Chondrocyte (in vitro differentiated cells): ENCODE data around the gene GUCY1B1. TPM values are rescaled to one million over a fixed set of nuclear protein-coding genes. Genes with fewer than 3 reads are reported as not detected.

Experiments used
- DNase-seq: peaks from one replicate; pipeline ENCODE4 v3.0.0; 2021; ENCODE audit warnings: mixed read lengths, low spot score
- H3K27ac Mint-ChIP-seq: one replicate; pipeline ENCODE4 v1.8.0; 2021; ENCODE audit warnings: mild to moderate bottlenecking, moderate library complexity, mixed read lengths; ENCODE audit not compliant: unreplicated experiment
- H3K27me3 Mint-ChIP-seq: 2 replicates; pipeline ENCODE4 v1.8.0; 2021; ENCODE audit warnings: low read depth, mixed read lengths
- H3K36me3 Mint-ChIP-seq: 2 replicates; pipeline ENCODE4 v1.8.0; 2021; ENCODE audit warnings: low read depth, mixed read lengths
- H3K4me1 Mint-ChIP-seq: 2 replicates; pipeline ENCODE4 v1.8.0; 2021; ENCODE audit warnings: low read depth, mild to moderate bottlenecking, mixed read lengths
- H3K4me3 Mint-ChIP-seq: one replicate; pipeline ENCODE4 v1.8.0; 2021; ENCODE audit warnings: mild to moderate bottlenecking, moderate library complexity, mixed read lengths; ENCODE audit not compliant: unreplicated experiment
- H3K9me3 Mint-ChIP-seq: 2 replicates; pipeline ENCODE4 v1.8.0; 2021; ENCODE audit warnings: low read depth, mixed read lengths
- total RNA-seq: library from RNA; stranded (reverse); gene quantifications from 3 replicates; pipeline ENCODE4 v1.2.1, GENCODE V29; 2021
- TF ChIP-seq, protein P1 (sequence below): fragments of 200-600 bp; sonication (generic); IDR thresholded peaks from 2 replicates; pipeline ENCODE4 v1.5.0; 2021; ENCODE audit warnings: antibody characterized with exemption, mild to moderate bottlenecking, moderate library complexity

GUCY1B1 gene
- total RNA-seq, 1 donor from 2014 or later, result 20.5 TPM

DNA sequence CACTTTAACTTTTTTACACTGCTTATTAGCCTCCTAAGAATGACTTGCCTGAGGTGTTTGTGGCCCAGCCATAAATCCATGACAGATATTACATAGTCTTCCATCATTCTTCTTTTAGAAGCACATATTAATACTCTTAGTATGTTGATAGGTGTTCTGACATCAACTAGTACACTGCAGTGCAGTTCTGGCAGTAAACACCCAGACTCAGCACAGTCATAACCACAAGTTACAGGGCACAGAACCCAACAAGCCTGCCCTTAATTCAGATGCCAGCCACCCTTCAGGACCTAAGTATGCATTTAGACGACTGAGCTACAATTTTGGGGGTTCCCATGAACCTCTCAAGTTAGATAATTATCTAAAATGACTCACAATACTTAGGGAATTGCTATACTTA is 36.5 kb upstream of the GUCY1B1 start:
- H3K36me3 Mint-ChIP-seq, result peaks cover 29% of the 10 kb centered on the region
- no peak overlapping the region for H3K4me3 Mint-ChIP-seq
- peaks cover 3% of the 10 kb centered on the region for H3K4me1 Mint-ChIP-seq
- H3K27ac Mint-ChIP-seq, result no peak overlapping the region
- H3K9me3 Mint-ChIP-seq, result no peaks in the 10 kb centered on the region
- DNase-seq, result no peak
- TF ChIP-seq, protein P1, sequence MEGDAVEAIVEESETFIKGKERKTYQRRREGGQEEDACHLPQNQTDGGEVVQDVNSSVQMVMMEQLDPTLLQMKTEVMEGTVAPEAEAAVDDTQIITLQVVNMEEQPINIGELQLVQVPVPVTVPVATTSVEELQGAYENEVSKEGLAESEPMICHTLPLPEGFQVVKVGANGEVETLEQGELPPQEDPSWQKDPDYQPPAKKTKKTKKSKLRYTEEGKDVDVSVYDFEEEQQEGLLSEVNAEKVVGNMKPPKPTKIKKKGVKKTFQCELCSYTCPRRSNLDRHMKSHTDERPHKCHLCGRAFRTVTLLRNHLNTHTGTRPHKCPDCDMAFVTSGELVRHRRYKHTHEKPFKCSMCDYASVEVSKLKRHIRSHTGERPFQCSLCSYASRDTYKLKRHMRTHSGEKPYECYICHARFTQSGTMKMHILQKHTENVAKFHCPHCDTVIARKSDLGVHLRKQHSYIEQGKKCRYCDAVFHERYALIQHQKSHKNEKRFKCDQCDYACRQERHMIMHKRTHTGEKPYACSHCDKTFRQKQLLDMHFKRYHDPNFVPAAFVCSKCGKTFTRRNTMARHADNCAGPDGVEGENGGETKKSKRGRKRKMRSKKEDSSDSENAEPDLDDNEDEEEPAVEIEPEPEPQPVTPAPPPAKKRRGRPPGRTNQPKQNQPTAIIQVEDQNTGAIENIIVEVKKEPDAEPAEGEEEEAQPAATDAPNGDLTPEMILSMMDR, result no peak
- peaks cover 1% of the 10 kb centered on the region for H3K27me3 Mint-ChIP-seq

GRCh38 chr4:155722816-155723499 is 35.9 kb upstream of the GUCY1B1 start:
- H3K36me3 Mint-ChIP-seq, result peaks cover 26% of the 10 kb centered on the region
- H3K27ac Mint-ChIP-seq, result no peak overlapping the region
- H3K9me3 Mint-ChIP-seq, result no peaks in the 10 kb centered on the region
- H3K27me3 Mint-ChIP-seq, result peaks cover 1% of the 10 kb centered on the region
- H3K4me1 Mint-ChIP-seq, result peaks cover 3% of the 10 kb centered on the region
- TF ChIP-seq, protein P1, result no peak
- no peak for DNase-seq
- no peak overlapping the region for H3K4me3 Mint-ChIP-seq

DNA sequence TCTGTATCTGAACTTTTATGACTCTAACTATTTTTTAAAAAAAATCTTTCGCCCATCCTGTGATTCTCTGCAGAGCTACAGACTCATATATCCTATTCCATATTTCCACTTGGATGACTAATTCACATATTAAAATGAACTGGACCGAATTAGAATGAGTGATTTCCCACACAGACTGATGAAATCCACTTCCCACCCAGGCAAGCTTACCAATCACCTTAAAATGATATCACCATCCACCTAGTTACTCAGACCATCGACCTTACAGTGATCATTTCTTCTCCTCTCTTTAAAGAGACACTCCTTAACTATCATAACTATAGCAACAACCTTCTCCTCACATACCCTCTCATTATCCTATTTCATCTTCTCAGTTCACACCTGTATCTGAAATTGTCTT is 34.1 kb upstream of the GUCY1B1 start:
- peaks cover 1% of the 10 kb centered on the region for H3K27me3 Mint-ChIP-seq
- H3K4me3 Mint-ChIP-seq, result no peak overlapping the region
- peaks cover 25% of the 10 kb centered on the region for H3K36me3 Mint-ChIP-seq
- DNase-seq, result no peak
- H3K27ac Mint-ChIP-seq, result no peak overlapping the region
- TF ChIP-seq, protein P1, result no peak
- peaks cover 3% of the 10 kb centered on the region for H3K4me1 Mint-ChIP-seq
- no peaks in the 10 kb centered on the region for H3K9me3 Mint-ChIP-seq

DNA sequence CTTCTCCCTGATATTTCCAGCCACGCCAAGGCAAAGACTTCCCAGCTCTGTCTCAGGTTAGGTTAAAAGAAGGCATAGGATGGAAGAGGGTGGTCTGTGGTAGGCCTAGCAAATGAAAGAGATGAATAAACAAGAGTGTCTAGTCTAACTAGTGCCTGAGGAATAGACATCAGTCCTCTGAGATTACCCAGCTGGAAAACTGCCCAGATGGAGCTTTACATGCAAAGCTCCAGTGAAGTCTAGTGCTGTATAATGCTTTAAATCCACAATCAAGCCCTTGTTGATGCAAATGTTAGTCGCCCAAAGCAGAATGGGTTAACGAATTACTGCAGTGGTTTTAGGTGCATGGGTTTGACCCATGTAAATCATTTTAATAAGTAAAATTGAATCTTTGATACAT is 24.8 kb upstream of the GUCY1B1 start:
- peaks cover 3% of the 10 kb centered on the region for H3K36me3 Mint-ChIP-seq
- no peak for DNase-seq

DNA sequence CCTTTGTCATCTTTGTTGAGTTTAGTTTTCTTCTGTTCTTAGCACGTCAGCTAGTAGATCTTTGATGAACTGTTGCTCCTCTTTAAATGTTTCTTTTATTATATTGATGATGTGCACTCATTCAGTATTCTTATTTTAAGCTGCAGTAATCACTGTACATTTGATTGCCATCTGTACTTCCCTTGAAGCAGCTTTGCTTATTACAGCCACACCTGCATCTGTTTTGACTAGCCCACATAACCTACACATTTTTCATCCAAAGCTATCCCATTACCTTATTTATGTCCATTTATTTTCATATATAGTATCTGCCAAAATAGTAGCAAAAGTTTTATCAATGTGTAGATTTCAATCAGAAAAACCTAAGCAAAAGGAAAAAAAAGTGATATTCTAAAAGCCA is 23.9 kb upstream of the GUCY1B1 start:
- no peak for DNase-seq
- Mint-ChIP-seq H3K4me1 (peaks cover 8% of the 10 kb centered on the region), H3K27me3 (peaks cover 1% of the 10 kb centered on the region), H3K4me3 (no peak overlapping the region), H3K9me3 (no peaks in the 10 kb centered on the region), H3K36me3 (peaks cover 3% of the 10 kb centered on the region), H3K27ac (no peak overlapping the region)
- TF ChIP-seq, protein P1, result no peak

More for the DNA sequence above, 24.8 kb upstream of the GUCY1B1 start:
- H3K4me3 Mint-ChIP-seq, result no peak overlapping the region
- peaks cover 8% of the 10 kb centered on the region for H3K4me1 Mint-ChIP-seq
- H3K9me3 Mint-ChIP-seq, result no peaks in the 10 kb centered on the region
- peaks cover 1% of the 10 kb centered on the region for H3K27me3 Mint-ChIP-seq
- TF ChIP-seq, protein P1, result no peak
- no peak overlapping the region for H3K27ac Mint-ChIP-seq
